ENCODE data around the gene CADM1.

The CADM1 gene

GRCh38 chr11:115244758-115245157 lies 259.5 kb downstream of the CADM1 start:
- no peaks in the 10 kb centered on the region for H3K36me3 ChIP-seq
- no peak for DNase-seq
- no peaks in the 10 kb centered on the region for H3K27me3 ChIP-seq
- TF ChIP-seq CTCF (IDR thresholded peaks at IDR 0.05), result no peak
- H3K27ac ChIP-seq, result no peak overlapping the region
- intact Hi-C loops (cut with DNase I; ENCODE audit: low total_unique reads), result no loop called here
- no peaks in the 10 kb centered on the region for H3K4me1 ChIP-seq
- H3K4me3 ChIP-seq, result no peak overlapping the region
- H3K9me3 ChIP-seq, result no peaks in the 10 kb centered on the region

GRCh38 chr11:115244296-115244695 lies 259.9 kb downstream of the CADM1 start:
- DNase-seq, result no peak
- no peak for TF ChIP-seq CTCF (IDR thresholded peaks at IDR 0.05)
- H3K4me3 ChIP-seq, result no peak overlapping the region
- H3K27ac ChIP-seq, result no peak overlapping the region
- no peaks in the 10 kb centered on the region for H3K36me3 ChIP-seq
- intact Hi-C loops (cut with DNase I; ENCODE audit: low total_unique reads), result no loop called here
- no peaks in the 10 kb centered on the region for H3K9me3 ChIP-seq
- no peaks in the 10 kb centered on the region for H3K4me1 ChIP-seq
- H3K27me3 ChIP-seq, result no peaks in the 10 kb centered on the region

GRCh38 chr11:115242982-115243381 lies 261.2 kb downstream of the CADM1 start:
- TF ChIP-seq CTCF (IDR thresholded peaks at IDR 0.05), result no peak
- intact Hi-C loops (cut with DNase I; ENCODE audit: low total_unique reads), result no loop called here
- Histone ChIP-seq H3K4me1 (no peaks in the 10 kb centered on the region), H3K27ac (no peak overlapping the region), H3K36me3 (no peaks in the 10 kb centered on the region), H3K4me3 (no peak overlapping the region), H3K27me3 (no peaks in the 10 kb centered on the region), H3K9me3 (no peaks in the 10 kb centered on the region)
- DNase-seq, result no peak

- Histone ChIP-seq H3K36me3 (no peaks in the 10 kb centered on the region), H3K27ac (no peak overlapping the region), H3K4me3 (no peak overlapping the region), H3K4me1 (no peaks in the 10 kb centered on the region), H3K9me3 (no peaks in the 10 kb centered on the region), H3K27me3 (no peaks in the 10 kb centered on the region)
- intact Hi-C loops (cut with DNase I; ENCODE audit: low total_unique reads), result no loop called here
- DNase-seq, result no peak
- TF ChIP-seq CTCF (IDR thresholded peaks at IDR 0.05), result no peak
These were observed 262.3 kb downstream of the CADM1 start for GRCh38 chr11:115241899-115242298.

GRCh38 chr11:115238791-115239190 lies 265.4 kb downstream of the CADM1 start:
- intact Hi-C loops (cut with DNase I; ENCODE audit: low total_unique reads), result no loop called here
- Histone ChIP-seq H3K36me3 (no peaks in the 10 kb centered on the region), H3K4me1 (no peaks in the 10 kb centered on the region), H3K9me3 (no peaks in the 10 kb centered on the region), H3K27ac (no peak overlapping the region), H3K4me3 (no peak overlapping the region), H3K27me3 (no peaks in the 10 kb centered on the region)
- TF ChIP-seq CTCF (IDR thresholded peaks at IDR 0.05), result no peak
- no peak for DNase-seq

- H3K27ac ChIP-seq, result no peak overlapping the region
- no peak overlapping the region for H3K4me3 ChIP-seq
- intact Hi-C loops (cut with DNase I; ENCODE audit: low total_unique reads), result no loop called here
- TF ChIP-seq CTCF (IDR thresholded peaks at IDR 0.05), result no peak
- H3K9me3 ChIP-seq, result no peaks in the 10 kb centered on the region
- H3K4me1 ChIP-seq, result no peaks in the 10 kb centered on the region
- H3K36me3 ChIP-seq, result no peaks in the 10 kb centered on the region
- no peaks in the 10 kb centered on the region for H3K27me3 ChIP-seq
- DNase-seq, result no peak
These were observed 266.1 kb downstream of the CADM1 start for GRCh38 chr11:115238086-115238485.

All from tibial artery (tissue), 4 donors.